Nephron progenitor cell (in vitro differentiated cells): ENCODE data around the gene CPD.
"Not testable (repeated sequence)": the region's sequence is repeated elsewhere in the genome, so short reads cannot be mapped to it uniquely, and the experiment has no call there.

ENCODE experiments used
- DNase-seq: peaks from one replicate; pipeline ENCODE4 v3.0.0; 2021
- H3K27ac Mint-ChIP-seq: 2 replicates; pipeline ENCODE4 v1.8.0; 2021; ENCODE audit warnings: mild to moderate bottlenecking, moderate library complexity, mixed read lengths
- H3K27me3 Mint-ChIP-seq: 2 replicates; pipeline ENCODE4 v1.8.0; 2021; ENCODE audit warnings: mild to moderate bottlenecking, low read depth, mixed read lengths; ENCODE audit not compliant: poor library complexity
- H3K36me3 Mint-ChIP-seq: 2 replicates; pipeline ENCODE4 v1.8.0; 2021; ENCODE audit warnings: low read depth, mixed read lengths
- H3K4me1 Mint-ChIP-seq: 2 replicates; pipeline ENCODE4 v1.8.0; 2021; ENCODE audit warnings: mixed read lengths
- H3K4me3 Mint-ChIP-seq: 2 replicates; pipeline ENCODE4 v1.8.0; 2021; ENCODE audit warnings: mild to moderate bottlenecking, moderate library complexity, mixed read lengths
- H3K9me3 Mint-ChIP-seq: 2 replicates; pipeline ENCODE4 v1.8.0; 2021; ENCODE audit warnings: mild to moderate bottlenecking, moderate library complexity, mixed read lengths
- CTCF ChIP-seq: fragments of 200-600 bp; sonication (generic); IDR thresholded peaks from 2 replicates; pipeline ENCODE4 v1.5.0; 2021; ENCODE audit warnings: antibody characterized with exemption

Gene CPD

DNA sequence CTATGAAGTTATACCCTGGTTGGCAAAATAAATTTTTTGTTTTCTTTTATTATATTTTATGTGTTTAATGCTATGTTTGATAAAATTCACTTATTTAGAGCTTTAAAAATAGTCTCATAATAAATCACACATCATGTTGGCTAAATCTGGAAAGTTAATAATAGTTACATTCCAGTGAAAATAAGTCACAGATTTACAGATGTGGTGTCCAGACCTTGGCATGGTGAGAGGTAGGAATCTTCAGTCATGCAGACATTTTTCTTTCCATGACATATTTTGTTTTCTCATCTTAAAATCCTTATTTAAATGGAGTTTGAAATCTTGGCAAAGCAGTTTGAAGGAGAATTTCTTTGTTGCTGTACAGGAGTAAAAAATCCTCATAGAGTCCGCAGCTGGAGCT is 50.4 kb downstream of the CPD start:
- H3K4me3 Mint-ChIP-seq = no peak overlapping the region
- H3K27ac Mint-ChIP-seq = no peak overlapping the region

GRCh38 chr17:30433514-30433913 is 54.8 kb downstream of the CPD start:
- no peak for TF ChIP-seq CTCF
- Mint-ChIP-seq H3K4me1 (no peaks in the 10 kb centered on the region), H3K27me3 (no peaks in the 10 kb centered on the region), H3K27ac (no peak overlapping the region), H3K9me3 (no peaks in the 10 kb centered on the region), H3K4me3 (no peak overlapping the region), H3K36me3 (peaks cover 72% of the 10 kb centered on the region)
- DNase-seq = no peak

More for the DNA sequence above, 50.4 kb downstream of the CPD start:
- no peak for DNase-seq
- no peaks in the 10 kb centered on the region for H3K9me3 Mint-ChIP-seq
- no peaks in the 10 kb centered on the region for H3K4me1 Mint-ChIP-seq
- H3K27me3 Mint-ChIP-seq = no peaks in the 10 kb centered on the region
- no peak for TF ChIP-seq CTCF
- H3K36me3 Mint-ChIP-seq = peaks cover 65% of the 10 kb centered on the region

DNA sequence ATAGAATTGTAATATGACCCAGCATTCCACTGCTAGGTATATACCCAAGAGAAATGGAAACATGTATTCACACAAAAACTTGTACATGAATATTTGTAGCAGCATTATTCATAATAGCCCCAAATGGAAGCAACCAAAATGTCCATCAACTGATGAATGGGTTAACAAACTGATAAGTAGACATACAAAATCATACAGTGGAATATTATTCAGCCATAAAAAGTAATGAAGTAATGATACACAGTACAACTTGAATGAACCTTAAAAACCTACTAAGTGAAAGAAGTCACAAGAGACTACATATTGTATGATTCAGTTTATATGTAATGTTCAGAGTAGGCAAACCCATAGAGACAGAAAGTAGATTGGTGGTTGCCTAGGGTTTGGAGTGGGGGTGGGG is 58.0 kb downstream of the CPD start:
- TF ChIP-seq CTCF = no peak
- no peak for DNase-seq
- Mint-ChIP-seq H3K4me3 (no peak overlapping the region), H3K4me1 (no peaks in the 10 kb centered on the region), H3K9me3 (no peaks in the 10 kb centered on the region), H3K36me3 (peaks cover 55% of the 10 kb centered on the region), H3K27me3 (no peaks in the 10 kb centered on the region), H3K27ac (no peak overlapping the region)

DNA sequence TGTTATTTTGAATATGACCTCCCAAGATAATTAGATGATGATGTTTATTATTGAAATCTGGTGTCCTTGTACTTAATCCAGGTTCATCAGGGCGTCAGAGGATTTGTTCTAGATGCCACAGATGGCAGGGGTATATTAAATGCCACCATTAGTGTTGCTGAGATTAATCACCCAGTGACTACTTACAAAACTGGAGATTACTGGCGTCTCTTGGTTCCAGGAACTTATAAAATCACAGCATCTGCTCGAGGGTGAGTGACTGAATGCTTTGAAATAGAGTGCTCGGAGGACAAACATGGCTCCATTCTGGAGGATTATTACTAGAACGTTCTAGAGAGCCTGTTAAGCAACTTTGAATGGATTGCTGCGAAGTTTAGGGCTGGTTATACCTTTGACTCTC is 65.0 kb downstream of the CPD start:
- H3K9me3 Mint-ChIP-seq = no peaks in the 10 kb centered on the region
- peak overlapping the region; percentile 82 for H3K27ac Mint-ChIP-seq
- DNase-seq = no peak
- H3K36me3 Mint-ChIP-seq = peaks cover 53% of the 10 kb centered on the region
- no peak for TF ChIP-seq CTCF
- peaks cover 3% of the 10 kb centered on the region for H3K27me3 Mint-ChIP-seq
- H3K4me3 Mint-ChIP-seq = no peak overlapping the region
- no peaks in the 10 kb centered on the region for H3K4me1 Mint-ChIP-seq

- not testable (repeated sequence) for H3K27me3 Mint-ChIP-seq, DNase-seq, H3K4me1 Mint-ChIP-seq, H3K4me3 Mint-ChIP-seq, H3K9me3 Mint-ChIP-seq, H3K27ac Mint-ChIP-seq
- H3K36me3 Mint-ChIP-seq = peaks cover 65% of the 10 kb centered on the region
Measured at GRCh38 chr17:30446640-30447039, 67.9 kb downstream of the CPD start.

DNA sequence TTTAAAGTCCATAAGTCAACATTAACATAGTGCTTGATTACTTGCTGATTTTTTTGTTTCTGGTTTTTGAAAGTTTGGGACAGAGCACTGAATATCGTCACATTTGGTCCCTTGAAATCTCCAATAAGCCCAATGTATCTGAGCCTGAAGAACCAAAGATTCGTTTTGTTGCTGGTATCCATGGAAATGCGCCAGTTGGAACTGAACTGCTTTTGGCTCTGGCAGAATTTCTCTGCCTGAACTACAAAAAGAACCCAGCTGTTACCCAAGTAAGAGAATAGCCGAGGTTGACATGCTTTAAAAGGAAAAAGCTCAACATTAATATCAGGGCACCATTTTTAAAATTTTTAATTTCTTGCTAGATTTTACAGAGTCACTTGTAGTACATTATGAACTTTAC is 70.8 kb downstream of the CPD start:
- H3K4me1 Mint-ChIP-seq = no peaks in the 10 kb centered on the region
- H3K4me3 Mint-ChIP-seq = no peak overlapping the region
- H3K9me3 Mint-ChIP-seq = peaks cover 12% of the 10 kb centered on the region
- DNase-seq = no peak
- TF ChIP-seq CTCF = no peak
- no peak overlapping the region for H3K27ac Mint-ChIP-seq
- H3K36me3 Mint-ChIP-seq = peaks cover 72% of the 10 kb centered on the region
- H3K27me3 Mint-ChIP-seq = no peaks in the 10 kb centered on the region
